Activated naive CD4-positive, alpha-beta T cell treated with anti-CD3 and anti-CD28 coated beads, Interleukin-2, amount 50 U/mL, for 24 hours (primary cell): ENCODE results near the gene BOC.

Experiments used
- H3K27ac Mint-ChIP-seq: one replicate; pipeline ENCODE4 v1.8.0; 2021; ENCODE audit warnings: mild to moderate bottlenecking, mixed read lengths
- H3K27me3 Mint-ChIP-seq: one replicate; pipeline ENCODE4 v1.8.0; 2021; ENCODE audit warnings: mixed read lengths
- H3K36me3 Mint-ChIP-seq: one replicate; pipeline ENCODE4 v1.8.0; 2021; ENCODE audit warnings: mixed read lengths
- H3K4me1 Mint-ChIP-seq: one replicate; pipeline ENCODE4 v1.8.0; 2021; ENCODE audit warnings: mixed read lengths
- H3K4me3 Mint-ChIP-seq: one replicate; pipeline ENCODE4 v1.8.0; 2021; ENCODE audit warnings: mild to moderate bottlenecking, mixed read lengths
- H3K9me3 Mint-ChIP-seq: one replicate; pipeline ENCODE4 v1.8.0; 2021; ENCODE audit warnings: mixed read lengths

The BOC gene

DNA sequence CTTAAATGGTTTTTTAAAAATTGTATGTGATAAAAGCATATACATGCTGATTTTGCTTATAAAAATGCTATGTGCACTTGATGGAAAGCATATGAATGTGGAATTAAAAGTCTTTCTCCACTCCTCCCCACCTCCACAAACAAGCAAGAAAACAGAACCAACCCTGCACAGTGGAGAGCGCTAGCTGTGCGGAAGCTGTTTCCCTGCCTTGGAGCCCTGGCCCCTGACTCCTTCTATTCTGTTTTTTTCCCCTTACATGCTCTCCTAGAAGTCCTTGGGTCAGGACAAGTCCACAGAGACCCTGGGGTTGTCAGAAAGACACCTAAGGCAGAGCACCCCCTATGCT is 64.2 kb downstream of the BOC start:
- H3K4me3 Mint-ChIP-seq, result no peak overlapping the region
- H3K4me1 Mint-ChIP-seq, result peaks cover 5% of the 10 kb centered on the region
- no peaks in the 10 kb centered on the region for H3K9me3 Mint-ChIP-seq
- H3K36me3 Mint-ChIP-seq, result no peaks in the 10 kb centered on the region
- no peak overlapping the region for H3K27ac Mint-ChIP-seq
- H3K27me3 Mint-ChIP-seq, result peaks cover 1% of the 10 kb centered on the region

DNA sequence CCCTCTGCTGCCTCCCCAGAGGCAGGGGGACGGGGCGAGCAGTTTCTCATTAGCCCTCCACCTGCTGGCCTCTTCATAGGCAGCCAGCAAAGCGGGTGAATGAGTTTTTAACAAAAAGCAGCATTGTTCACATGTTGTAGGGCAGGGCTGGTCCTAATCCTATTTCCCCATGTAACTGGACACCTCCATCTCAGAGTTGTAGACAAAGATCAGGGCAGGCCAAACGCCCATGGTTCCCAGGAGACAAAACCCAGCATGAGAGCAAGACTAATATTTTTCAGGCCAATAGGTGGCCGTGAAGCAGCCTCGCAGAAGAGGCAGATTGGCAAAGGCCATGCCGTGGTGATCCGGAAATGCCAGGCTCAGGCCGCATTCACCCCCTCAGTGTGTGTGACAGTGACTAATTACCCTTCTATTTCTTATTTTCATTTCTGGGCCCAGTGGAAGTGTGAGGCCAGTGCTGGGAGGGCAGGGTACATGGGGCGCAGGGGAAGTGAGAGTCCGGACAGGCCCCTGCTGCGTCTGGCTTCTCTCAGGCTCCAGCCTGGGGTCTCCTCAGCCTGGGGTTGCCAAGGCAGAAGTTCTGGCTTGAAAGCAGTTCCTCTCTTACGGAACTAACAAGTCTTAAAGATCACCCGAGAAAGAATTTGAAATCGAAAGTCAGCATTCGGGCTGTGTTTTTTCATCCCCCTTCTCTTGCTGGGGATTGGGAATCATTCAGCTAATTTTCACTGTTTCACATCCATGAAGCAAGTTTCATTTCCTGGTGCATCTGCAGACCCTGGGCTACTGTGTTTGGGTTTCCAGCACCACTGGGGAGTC is 64.8 kb downstream of the BOC start:
- H3K27ac Mint-ChIP-seq, result no peak overlapping the region
- no peak overlapping the region for H3K4me3 Mint-ChIP-seq
- H3K27me3 Mint-ChIP-seq, result peaks cover 1% of the 10 kb centered on the region
- no peaks in the 10 kb centered on the region for H3K9me3 Mint-ChIP-seq
- no peaks in the 10 kb centered on the region for H3K36me3 Mint-ChIP-seq
- H3K4me1 Mint-ChIP-seq, result peaks cover 5% of the 10 kb centered on the region

DNA sequence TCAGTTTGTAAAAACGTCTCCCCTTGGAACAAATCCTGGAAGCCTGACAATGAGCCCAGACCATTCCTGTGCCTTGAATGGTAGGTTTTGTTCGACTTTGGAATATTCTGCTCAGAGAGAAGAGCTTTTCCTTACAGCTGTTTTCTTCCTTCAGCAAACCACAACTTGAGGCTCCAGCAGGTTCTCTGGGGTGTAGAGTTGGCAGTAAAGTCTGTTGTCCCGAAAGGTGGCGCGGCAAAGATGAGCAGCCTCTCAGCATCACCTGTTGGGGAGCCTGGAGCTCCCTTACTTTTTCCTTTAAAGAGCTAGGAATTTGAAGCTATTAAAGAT is 65.4 kb downstream of the BOC start:
- peaks cover 1% of the 10 kb centered on the region for H3K27me3 Mint-ChIP-seq
- H3K4me3 Mint-ChIP-seq, result no peak overlapping the region
- H3K4me1 Mint-ChIP-seq, result peaks cover 5% of the 10 kb centered on the region
- no peaks in the 10 kb centered on the region for H3K36me3 Mint-ChIP-seq
- H3K9me3 Mint-ChIP-seq, result no peaks in the 10 kb centered on the region
- H3K27ac Mint-ChIP-seq, result no peak overlapping the region

DNA sequence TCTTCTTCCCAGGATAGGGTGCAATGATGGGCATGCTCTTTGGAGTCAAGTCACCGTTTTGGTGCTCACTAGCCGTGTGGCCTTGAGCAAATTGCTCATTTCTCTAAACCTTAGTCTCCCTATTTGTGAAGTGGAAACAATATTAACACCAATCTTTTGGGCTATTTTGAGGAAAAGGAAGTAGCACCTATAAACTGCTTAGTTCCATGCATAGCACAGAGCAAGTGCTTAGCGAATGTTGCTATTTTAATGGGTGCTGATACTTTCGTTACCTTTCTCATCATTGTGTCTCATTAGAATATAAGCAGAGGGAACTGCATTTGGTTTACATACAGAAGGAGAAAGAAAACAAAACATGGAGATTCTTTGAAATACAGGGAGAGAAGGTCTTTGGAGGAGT is 66.1 kb downstream of the BOC start:
- Mint-ChIP-seq H3K4me3 (no peak overlapping the region), H3K4me1 (peaks cover 5% of the 10 kb centered on the region), H3K36me3 (no peaks in the 10 kb centered on the region), H3K27ac (no peak overlapping the region), H3K27me3 (peaks cover 1% of the 10 kb centered on the region), H3K9me3 (no peaks in the 10 kb centered on the region)

DNA sequence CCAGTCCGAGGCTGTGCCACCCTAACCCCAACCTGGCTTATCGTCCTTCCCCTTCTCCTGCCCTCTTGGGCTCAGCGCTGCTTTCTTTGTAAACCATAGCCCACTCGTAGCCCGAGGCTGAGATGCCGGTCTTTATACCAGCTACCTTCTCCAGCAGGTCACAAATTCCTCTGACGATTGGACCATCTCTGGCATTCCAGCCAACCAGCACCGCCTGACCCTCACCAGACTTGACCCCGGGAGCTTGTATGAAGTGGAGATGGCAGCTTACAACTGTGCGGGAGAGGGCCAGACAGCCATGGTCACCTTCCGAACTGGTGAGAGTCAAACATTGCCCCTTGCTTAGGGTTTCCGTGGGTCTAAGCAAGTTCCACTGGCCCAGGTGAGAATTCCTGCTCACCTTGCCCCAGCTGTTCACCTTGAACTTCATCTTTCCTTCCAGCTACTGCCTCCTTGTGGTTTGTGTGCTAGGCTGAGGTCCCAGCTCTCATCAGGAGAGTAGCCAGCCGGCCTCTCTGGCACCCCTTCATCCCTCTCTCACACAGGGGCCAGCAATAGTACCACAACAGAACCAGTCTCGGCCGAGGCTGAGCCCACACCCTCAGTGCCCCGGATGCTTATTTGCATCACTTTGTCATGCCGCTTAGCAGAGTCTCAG is 66.7 kb downstream of the BOC start:
- Mint-ChIP-seq H3K36me3 (no peaks in the 10 kb centered on the region), H3K4me1 (peaks cover 5% of the 10 kb centered on the region), H3K9me3 (no peaks in the 10 kb centered on the region), H3K27me3 (peaks cover 1% of the 10 kb centered on the region), H3K27ac (no peak overlapping the region), H3K4me3 (no peak overlapping the region)

DNA sequence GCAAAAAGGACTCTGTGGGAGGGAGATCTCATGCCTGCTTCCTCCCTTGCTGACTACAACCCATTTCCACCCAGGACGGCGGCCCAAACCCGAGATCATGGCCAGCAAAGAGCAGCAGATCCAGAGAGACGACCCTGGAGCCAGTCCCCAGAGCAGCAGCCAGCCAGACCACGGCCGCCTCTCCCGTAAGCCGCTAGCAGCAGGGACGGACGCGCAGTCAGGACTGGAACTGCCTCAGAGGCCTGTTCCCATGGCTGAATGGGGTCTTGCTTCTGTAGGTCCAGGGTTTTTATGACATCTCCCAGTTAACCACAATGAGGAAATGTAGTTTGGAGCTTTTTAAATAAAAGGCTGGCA is 67.2 kb downstream of the BOC start:
- H3K27ac Mint-ChIP-seq, result no peak overlapping the region
- no peaks in the 10 kb centered on the region for H3K36me3 Mint-ChIP-seq
- peaks cover 1% of the 10 kb centered on the region for H3K27me3 Mint-ChIP-seq
- H3K4me3 Mint-ChIP-seq, result no peak overlapping the region
- no peaks in the 10 kb centered on the region for H3K9me3 Mint-ChIP-seq
- peaks cover 5% of the 10 kb centered on the region for H3K4me1 Mint-ChIP-seq

DNA sequence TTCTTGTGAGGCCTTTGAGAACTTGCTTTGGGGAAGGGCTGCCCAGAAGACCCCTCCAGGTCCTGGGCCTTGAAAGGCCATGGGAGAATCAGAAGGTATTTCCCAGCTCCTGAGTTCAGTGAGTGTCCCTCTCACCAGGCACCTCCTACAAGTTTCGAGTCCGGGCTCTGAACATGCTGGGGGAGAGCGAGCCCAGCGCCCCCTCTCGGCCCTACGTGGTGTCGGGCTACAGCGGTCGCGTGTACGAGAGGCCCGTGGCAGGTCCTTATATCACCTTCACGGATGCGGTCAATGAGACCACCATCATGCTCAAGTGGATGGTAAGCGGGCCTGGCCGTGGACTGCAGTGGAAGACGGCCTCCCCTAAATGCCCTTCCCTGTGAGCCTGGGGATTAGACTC is 68.3 kb downstream of the BOC start:
- Mint-ChIP-seq H3K9me3 (no peaks in the 10 kb centered on the region), H3K27ac (no peak overlapping the region), H3K4me1 (peaks cover 5% of the 10 kb centered on the region), H3K4me3 (no peak overlapping the region), H3K36me3 (no peaks in the 10 kb centered on the region), H3K27me3 (peaks cover 1% of the 10 kb centered on the region)

DNA sequence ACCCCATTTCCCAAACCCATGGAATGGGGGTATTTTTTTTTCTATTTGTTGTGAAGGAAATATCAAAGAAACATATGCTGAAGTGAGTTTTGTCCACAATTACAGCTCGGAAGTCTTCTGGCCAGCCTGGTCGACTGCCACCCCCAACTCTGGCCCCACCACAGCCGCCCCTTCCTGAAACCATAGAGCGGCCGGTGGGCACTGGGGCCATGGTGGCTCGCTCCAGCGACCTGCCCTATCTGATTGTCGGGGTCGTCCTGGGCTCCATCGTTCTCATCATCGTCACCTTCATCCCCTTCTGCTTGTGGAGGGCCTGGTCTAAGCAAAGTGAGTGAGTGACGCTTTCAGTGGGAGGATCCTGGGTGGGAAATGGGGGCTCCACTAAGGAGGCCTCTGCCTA is 71.9 kb downstream of the BOC start:
- no peaks in the 10 kb centered on the region for H3K9me3 Mint-ChIP-seq
- H3K27me3 Mint-ChIP-seq, result peaks cover 1% of the 10 kb centered on the region
- H3K27ac Mint-ChIP-seq, result no peak overlapping the region
- no peak overlapping the region for H3K4me3 Mint-ChIP-seq
- H3K36me3 Mint-ChIP-seq, result no peaks in the 10 kb centered on the region
- H3K4me1 Mint-ChIP-seq, result no peaks in the 10 kb centered on the region

DNA sequence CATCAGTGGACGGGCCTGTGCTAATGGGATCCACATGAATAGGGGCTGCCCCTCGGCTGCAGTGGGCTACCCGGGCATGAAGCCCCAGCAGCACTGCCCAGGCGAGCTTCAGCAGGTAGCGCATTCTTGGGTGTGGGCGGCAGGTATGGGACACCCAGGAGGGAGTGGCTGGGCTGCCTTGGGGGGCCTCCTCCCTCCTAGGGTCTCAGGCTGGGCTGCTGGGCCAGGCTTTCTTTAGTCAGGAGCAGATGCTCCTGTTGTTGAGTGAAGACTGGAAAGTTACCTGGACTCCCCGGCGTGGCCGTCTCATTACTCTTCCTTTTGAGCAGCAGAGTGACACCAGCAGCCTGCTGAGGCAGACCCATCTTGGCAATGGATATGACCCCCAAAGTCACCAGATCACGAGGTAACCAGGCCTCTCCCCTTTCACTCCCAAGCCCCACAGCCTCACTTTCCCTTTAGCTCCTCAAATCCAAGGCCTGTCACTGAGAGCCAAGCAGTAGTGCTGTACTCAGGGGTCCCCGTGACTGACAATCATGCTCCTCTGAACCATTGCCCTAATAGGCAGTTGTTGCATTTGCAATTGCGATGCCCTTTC is 73.2 kb downstream of the BOC start:
- Mint-ChIP-seq H3K27me3 (no peaks in the 10 kb centered on the region), H3K4me3 (no peak overlapping the region), H3K36me3 (no peaks in the 10 kb centered on the region), H3K4me1 (no peaks in the 10 kb centered on the region), H3K27ac (no peak overlapping the region), H3K9me3 (no peaks in the 10 kb centered on the region)

DNA sequence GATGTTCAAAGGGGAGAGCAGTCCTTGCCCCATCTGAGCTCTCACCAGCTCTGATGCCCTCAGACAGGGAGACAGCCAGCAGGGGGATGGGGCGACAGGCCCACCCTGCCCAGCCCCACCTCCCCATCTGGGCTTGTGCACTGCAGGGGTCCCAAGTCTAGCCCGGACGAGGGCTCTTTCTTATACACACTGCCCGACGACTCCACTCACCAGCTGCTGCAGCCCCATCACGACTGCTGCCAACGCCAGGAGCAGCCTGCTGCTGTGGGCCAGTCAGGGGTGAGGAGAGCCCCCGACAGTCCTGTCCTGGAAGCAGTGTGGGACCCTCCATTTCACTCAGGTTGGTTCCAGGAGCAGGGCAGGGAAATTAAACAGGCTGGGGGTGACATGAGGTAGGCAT is 73.9 kb downstream of the BOC start:
- Mint-ChIP-seq H3K27me3 (no peaks in the 10 kb centered on the region), H3K36me3 (no peaks in the 10 kb centered on the region), H3K4me3 (no peak overlapping the region), H3K4me1 (no peaks in the 10 kb centered on the region), H3K27ac (no peak overlapping the region), H3K9me3 (no peaks in the 10 kb centered on the region)

DNA sequence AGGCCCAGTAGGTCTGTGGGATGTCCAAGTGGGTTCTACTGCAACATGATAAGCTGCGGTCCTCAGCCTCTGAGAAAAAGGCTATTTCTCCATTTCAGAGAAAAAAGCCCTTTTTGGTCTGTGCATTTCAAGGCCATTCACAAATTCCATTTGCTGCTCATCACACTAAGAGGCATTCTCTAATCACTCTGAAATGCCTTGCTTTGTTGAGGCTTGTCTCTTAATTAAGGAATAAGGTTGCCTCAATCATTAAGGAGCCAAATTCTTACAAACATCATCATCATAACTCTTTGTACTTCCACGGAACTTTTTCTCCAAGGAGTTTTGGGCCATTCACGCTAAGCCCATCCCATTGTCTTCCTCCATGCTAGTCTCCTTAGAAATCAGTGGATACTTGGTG is 74.4 kb downstream of the BOC start:
- Mint-ChIP-seq H3K4me1 (no peaks in the 10 kb centered on the region), H3K36me3 (no peaks in the 10 kb centered on the region), H3K27me3 (no peaks in the 10 kb centered on the region), H3K27ac (no peak overlapping the region), H3K4me3 (no peak overlapping the region), H3K9me3 (no peaks in the 10 kb centered on the region)

DNA sequence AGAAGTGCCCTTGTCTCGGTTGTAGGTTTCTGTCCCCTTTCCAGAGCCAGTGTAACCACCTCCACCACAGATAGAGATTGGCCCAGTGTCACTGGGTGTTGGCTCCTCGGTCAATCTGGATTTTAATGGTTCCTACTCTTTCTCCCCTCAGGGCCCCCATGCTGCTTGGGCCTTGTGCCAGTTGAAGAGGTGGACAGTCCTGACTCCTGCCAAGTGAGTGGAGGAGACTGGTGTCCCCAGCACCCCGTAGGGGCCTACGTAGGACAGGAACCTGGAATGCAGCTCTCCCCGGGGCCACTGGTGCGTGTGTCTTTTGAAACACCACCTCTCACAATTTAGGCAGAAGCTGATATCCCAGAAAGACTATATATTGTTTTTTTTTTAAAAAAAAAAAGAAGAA is 75.2 kb downstream of the BOC start:
- H3K4me3 Mint-ChIP-seq, result no peak overlapping the region
- H3K27me3 Mint-ChIP-seq, result no peaks in the 10 kb centered on the region
- H3K4me1 Mint-ChIP-seq, result no peaks in the 10 kb centered on the region
- H3K9me3 Mint-ChIP-seq, result no peaks in the 10 kb centered on the region
- H3K27ac Mint-ChIP-seq, result no peak overlapping the region
- no peaks in the 10 kb centered on the region for H3K36me3 Mint-ChIP-seq

DNA sequence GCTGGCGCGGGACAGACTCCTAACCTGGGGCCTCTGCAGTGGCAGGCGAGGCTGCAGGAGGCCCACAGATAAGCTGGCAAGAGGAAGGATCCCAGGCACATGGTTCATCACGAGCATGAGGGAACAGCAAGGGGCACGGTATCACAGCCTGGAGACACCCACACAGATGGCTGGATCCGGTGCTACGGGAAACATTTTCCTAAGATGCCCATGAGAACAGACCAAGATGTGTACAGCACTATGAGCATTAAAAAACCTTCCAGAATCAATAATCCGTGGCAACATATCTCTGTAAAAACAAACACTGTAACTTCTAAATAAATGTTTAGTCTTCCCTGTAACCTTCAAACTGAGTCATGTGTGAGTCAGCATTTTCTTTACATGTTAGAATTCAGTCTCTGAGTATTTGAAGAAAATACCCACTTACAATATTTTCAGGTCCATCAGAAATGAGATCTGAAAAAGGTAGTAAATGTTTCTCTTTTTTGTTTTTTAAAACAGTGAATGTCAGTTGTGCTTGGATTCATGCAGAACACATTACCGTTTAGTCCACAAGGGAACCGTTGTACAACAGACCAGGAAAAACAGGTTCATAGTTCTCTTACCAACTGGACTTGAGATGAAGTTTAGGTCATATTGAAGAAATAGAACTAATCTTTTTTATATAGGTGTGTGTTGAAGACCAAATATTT is 75.9 kb downstream of the BOC start:
- Mint-ChIP-seq H3K27ac (no peak overlapping the region), H3K36me3 (no peaks in the 10 kb centered on the region), H3K27me3 (no peaks in the 10 kb centered on the region), H3K4me1 (no peaks in the 10 kb centered on the region), H3K9me3 (no peaks in the 10 kb centered on the region), H3K4me3 (no peak overlapping the region)

DNA sequence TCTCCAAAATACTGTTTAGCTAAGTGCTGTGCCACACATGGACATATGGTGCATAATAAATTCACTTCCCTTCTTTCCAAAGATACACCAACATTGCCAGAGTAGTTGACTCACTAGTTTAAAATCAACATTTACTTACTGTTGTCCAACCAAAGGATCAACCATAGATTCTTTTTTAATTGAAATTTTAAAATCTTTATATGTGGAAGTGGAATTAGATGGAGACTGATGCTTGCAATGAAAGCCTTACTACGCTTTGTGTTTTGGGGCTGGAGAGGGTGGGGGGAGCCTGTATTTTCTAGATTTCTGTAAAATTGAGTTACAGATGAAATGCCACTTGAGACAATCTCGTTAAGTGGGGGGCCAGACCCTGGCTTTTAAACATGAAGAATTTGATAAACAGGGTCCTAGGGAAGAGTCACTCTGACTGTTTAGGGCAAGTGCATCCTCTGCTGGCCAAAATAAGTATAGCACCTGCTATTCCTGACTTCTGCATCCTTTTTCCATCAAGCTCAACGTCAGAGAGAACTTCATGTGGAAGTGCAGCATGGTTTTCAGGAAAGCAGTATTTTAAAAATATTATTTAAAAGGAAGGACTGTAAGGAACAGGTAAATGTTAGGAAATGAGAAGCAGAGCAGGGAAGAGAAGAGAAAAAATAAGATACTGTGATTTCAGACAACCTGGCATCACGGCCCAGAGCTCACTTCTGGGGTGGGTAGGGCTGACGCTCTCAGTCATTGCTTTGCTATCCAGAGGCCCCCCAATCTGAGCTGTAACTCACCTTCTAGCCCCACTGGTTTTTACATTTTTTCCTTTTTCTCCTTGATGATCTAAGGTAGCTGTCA is 76.7 kb downstream of the BOC start:
- no peaks in the 10 kb centered on the region for H3K4me1 Mint-ChIP-seq
- no peaks in the 10 kb centered on the region for H3K36me3 Mint-ChIP-seq
- H3K4me3 Mint-ChIP-seq, result no peak overlapping the region
- H3K27ac Mint-ChIP-seq, result no peak overlapping the region
- no peaks in the 10 kb centered on the region for H3K9me3 Mint-ChIP-seq
- H3K27me3 Mint-ChIP-seq, result no peaks in the 10 kb centered on the region

DNA sequence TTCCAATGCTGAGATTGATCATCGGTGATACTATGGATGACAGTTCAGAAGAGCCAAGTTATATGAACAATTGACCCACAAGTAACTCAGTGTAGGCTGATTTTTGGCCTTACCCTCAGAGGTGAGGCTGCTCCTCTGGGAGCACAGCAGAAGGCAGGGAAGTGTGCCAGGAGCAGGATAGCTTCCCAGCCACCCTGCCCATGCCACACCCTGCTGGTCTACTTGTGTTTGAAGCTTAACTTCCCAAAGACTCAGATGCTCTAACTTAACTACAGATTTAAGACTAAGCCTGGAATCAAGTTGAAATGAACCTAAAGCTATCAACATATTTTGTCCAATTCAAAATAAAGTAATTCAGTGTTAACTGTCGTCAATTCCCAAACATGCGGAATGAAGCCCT is 77.5 kb downstream of the BOC start:
- H3K4me1 Mint-ChIP-seq, result no peaks in the 10 kb centered on the region
- no peaks in the 10 kb centered on the region for H3K27me3 Mint-ChIP-seq
- no peaks in the 10 kb centered on the region for H3K9me3 Mint-ChIP-seq
- H3K27ac Mint-ChIP-seq, result no peak overlapping the region
- H3K4me3 Mint-ChIP-seq, result no peak overlapping the region
- no peaks in the 10 kb centered on the region for H3K36me3 Mint-ChIP-seq
